GM19372 (cell line): ENCODE data around the gene CKAP2.
"Not testable (repeated sequence)": the region's sequence is repeated elsewhere in the genome, so short reads cannot be mapped to it uniquely, and the experiment has no call there.

Experiments
- ATAC-seq: cut with Tn5 transposase; IDR thresholded peaks from one replicate; pipeline ENCODE4 v1.9.1; 2021; ENCODE audit warnings: mild to moderate bottlenecking, low read depth, moderate library complexity; ENCODE audit not compliant: unreplicated experiment

CKAP2 gene

DNA sequence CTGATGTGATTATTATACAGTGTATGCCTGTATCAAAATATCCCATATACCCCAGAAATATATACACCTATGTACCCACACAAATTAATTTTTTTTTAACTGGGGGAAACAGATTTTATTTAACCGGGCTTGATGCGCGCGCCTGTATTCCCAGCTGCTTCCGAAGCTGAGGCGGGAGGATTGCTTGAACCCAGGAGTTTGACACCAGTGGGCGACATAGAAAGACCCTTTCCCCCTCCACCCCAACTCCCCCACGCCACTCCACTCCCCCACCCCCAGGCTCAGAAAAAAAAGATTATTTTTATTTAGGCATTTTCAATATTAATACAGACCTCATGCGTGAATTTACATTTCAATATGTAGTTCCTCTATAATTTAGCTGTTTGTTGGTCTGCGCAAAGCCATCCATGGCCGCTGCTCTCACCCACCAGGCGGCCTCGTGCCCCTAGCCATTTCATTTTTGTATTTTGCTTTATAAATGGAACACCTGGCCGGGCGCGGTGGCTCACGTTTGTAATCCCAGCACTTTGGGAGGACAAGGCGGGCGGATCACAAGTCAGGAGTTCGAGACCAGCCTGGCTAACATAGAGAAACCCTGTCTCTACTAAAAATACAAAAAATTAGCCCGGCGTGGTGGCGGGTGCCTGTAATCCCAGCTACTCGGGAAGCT, 4.0 kb upstream of the CKAP2 start:
- ATAC-seq, result no peak

- no peak for ATAC-seq
These were observed 2.8 kb upstream of the CKAP2 start for GRCh38 chr13:52452470-52452869.

DNA sequence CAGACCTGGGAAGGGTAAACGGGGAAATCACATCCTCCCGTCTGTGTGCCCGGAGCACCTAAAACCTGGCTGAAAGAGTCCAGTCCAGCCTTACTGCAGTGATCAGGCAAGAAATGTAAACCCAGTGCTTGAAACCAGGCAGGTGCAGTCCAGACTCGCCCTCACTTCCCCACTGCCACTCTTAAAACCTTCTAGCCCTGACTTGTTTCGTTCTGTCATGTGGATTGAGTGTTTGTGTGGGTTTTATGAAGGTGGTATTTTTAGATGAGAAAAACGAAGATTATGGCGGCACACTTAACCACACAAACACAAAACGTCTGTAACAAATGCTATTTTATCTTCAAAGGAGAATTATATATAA, 839 bp upstream of the CKAP2 start:
- peak; percentile 31 for ATAC-seq

DNA sequence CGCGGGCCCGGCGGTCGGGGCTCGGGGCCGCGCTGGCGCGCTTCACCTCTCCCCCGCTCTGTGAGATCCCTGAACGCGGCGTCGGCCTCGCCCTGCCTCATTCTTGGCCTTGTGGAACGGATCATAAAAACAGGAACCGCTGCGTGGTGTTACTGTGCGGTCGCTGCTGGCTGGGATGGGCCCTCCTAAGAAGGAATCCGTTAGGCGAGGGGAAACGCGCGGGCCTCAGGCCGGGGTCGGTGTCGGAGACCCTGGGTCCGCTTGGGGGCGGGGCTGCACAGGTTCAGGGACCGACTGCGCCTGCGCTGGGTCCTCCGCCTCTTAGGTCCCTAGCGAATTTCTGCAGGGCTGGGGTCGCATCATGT, 381 bp downstream of the CKAP2 start:
- ATAC-seq, result peak; percentile 16

- ATAC-seq, result no peak
These were observed 4.4 kb downstream of the CKAP2 start for GRCh38 chr13:52459668-52460067.

DNA sequence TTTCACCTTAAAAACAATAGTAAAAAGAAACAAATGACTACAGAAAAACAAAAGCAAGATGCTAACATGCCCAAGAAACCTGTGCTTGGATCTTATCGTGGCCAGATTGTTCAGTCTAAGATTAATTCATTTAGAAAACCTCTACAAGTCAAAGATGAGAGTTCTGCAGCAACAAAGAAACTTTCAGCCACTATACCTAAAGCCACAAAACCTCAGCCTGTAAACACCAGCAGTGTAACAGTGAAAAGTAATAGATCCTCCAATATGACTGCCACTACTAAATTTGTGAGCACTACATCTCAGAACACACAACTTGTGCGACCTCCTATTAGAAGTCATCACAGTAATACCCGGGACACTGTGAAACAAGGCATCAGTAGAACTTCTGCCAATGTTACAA, 6.0 kb downstream of the CKAP2 start:
- no peak for ATAC-seq

DNA sequence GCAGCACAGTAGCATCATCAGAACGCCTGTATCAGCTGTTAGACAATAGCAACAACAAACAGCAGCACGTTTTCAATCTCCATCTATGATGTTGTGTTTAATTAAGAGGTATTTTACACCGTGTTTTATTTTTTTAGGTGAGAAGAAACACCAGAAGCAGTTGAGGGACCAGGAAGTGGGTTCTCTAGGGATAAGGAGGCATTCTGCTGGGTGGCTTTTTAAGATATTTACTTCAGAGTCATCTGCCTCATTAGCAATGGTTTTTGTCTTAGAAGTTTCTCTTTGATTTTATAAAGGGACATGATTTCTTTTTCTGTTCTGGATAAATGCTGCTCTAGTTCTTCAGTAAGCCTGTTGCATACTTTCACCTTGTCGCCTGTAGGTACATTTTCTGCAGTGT, 8.2 kb downstream of the CKAP2 start:
- ATAC-seq, result no peak

DNA sequence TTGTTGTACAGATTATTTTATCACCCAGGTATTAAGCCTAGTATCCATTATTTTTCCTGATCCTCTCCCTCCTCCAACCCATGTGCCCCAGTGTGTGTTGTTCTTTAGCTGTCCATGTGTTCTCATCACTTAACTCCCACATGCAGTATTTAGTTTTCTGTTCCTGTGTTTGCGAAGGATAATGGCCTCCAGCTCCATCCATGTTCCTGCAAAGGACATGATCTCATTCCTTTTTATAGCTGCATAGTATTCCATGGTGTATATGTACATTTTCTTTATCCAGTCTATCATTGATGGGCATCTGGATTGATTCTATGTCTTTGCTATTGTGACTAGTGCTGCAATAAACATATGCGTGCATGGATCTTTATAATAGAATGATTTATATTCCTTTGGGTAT, 13.2 kb downstream of the CKAP2 start:
- ATAC-seq, result not testable (repeated sequence)

GRCh38 chr13:52480677-52481428, 25.6 kb downstream of the CKAP2 start:
- ATAC-seq, result not testable (repeated sequence)

- ATAC-seq, result not testable (repeated sequence)
These were observed 31.8 kb downstream of the CKAP2 start for GRCh38 chr13:52487078-52487477.

DNA sequence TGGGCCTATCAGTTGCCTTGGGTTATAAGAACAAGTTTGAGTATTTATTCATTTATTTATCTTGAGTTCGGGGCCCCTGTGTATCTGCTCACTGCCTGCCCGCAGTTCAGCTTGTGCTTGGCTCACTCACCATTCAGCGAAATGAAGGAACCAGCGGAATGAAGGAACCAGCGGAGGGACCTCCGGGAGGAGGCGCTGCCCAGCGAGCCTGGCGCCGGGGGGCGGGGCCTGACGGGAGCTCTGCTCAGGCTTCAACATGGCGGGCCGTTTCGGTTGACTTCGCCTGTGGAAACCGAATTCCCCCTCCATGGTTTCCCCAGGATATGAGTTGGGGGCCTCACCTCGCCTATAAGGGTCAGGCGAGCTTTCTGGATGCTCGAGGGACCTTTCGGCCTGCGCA, 33.5 kb downstream of the CKAP2 start:
- not testable (repeated sequence) for ATAC-seq

DNA sequence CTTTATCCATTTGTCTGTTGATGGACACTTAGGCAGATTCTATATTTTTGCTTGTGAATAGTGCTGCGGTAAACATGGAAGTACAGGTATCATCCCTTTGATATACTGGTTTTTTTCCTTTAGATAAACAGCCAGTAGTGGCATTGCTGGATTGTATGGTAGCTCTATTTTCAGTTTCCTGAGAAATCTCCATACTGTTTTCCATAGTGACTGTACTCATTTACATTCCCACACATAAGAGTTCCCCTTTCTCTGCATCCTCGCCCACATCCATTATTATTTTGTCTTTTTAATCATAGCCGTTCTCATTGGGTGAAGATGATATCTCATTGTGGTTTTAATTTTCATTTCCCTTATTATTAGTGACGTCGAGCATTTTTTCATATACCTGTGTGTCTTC, 35.7 kb downstream of the CKAP2 start:
- ATAC-seq, result not testable (repeated sequence)

DNA sequence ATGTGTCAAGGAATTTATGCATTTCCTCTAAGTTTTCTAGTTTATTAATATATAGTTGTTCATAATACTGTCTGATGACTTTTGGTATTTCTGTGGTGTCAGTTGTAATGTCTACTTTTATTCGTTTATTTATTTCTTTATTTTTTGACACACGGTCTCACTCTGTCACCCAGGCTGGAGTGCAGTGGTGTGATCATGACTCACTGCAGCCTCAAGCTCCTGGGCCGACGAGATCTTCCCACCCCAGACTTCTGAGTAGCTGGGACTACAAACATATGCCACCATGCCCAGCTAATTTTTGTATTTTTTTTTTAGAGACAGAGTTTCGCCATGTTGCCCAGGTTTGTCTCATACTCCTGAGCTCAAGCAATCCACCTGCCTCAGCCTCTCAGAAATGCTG, 39.0 kb downstream of the CKAP2 start:
- not testable (repeated sequence) for ATAC-seq

GRCh38 chr13:52497979-52498378, 42.7 kb downstream of the CKAP2 start:
- peak; percentile 71 for ATAC-seq

- not testable (repeated sequence) for ATAC-seq
These were observed 47.0 kb downstream of the CKAP2 start for GRCh38 chr13:52502277-52502676.

DNA sequence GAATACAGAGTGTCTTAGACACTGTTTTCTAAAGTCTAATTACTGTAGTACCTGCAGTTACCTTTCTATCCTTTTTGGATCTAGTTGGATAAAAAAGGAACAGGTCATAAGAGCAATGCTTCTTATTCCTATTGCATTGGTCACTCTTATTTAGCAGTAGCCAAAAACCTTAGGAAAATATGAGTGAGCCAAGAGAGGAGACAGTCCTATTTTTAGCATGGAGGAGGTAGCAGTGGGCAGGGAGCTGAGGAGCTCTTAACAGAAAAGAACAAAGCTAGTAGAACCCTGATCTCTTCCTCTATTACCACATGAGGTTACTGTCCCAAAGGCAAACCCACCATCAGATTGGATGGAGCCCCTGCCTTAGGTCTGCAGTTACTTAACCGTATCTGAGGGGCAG, 50.6 kb downstream of the CKAP2 start:
- not testable (repeated sequence) for ATAC-seq

DNA sequence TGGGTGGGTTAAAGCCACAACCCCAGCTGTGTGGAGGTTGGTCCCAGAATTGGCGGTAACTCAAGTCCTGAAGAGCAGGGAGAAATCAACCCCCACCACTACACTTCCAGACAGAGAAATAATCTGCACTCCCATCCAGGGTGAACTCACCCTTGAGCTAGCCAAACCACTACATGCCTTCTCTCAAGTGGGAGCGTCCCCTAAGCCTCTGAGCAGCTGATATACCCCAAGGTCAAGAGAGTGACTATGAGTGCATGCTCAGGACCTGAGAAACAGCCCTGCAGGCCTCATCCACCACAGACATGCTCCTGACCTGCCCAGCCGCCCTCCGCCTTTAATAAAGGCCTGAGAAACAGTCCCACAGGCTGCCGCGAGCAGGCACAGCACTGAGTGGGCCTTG, 54.3 kb downstream of the CKAP2 start:
- not testable (repeated sequence) for ATAC-seq

DNA sequence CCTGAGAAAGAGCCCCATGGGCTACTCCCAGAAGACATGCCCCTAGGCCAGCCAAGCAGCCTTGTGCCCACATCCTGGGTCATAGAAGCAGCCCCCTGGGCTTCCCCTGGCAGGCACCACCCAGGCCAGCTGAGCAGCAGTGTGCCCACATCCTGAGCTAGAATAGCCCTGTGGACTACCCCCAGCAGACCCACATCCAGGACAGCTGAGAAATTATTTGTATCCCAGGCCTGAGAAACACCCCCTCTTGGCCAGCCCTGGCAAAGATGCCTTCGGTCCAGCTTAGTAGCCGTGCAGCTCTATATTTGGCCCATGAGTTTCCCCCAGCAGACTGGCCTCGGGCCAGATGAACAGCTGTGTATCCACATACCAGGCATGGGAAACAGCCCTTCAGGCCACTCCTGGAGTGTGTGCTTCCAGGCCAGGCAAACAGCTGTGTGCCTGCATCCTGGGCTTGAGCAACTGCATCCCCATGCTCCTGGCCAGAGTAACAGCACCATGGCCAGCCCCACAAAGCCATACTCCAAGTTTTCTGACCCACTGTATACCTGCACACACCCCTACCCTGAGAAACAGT, 55.0 kb downstream of the CKAP2 start:
- ATAC-seq, result not testable (repeated sequence)

DNA sequence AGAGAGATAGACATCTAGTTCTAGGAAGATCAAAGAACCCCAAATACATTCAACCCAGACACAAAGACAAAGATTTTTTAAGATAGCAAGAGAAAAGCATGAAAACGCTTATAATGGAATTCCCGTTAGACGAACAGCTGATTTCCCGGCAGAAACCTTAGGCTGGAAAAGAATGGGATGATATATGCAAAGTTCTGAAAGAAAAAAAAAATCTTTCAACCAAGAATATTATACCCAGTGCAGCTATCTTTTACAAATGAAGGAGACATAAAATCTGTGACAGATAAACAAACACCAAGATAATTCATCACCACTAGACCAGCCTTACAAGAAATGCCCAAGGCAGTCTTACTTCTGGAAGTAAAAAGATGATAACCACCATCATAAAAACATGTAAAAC, 56.3 kb downstream of the CKAP2 start:
- ATAC-seq, result not testable (repeated sequence)

DNA sequence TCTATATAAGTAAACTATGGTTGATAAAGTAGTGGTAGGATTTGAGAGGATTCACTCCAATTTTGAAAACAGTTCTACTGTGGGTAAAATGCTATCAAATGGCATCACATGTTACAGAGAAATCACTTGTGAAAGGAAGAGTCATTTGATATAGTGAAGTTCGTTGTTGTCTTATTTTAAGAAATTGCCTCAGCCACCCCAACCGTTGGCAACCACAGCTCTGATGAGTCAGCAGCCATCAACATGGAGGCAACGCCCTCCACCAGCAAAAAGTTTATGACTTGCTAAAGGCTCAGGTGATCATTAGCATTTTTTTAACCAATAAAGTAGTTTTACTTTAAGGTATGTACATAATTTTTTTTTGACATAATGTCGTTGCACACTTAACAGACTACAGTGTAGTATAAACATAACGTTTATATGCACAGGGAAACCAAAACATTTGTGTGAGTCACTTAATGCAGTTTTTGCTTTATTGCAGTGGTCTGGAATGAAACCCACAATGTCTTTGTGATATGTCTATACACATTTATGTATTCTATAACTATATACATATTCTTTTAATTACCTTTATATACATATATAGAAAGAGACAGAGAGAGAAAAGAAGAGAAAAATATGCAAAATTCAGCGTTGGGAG, 58.8 kb downstream of the CKAP2 start:
- ATAC-seq, result not testable (repeated sequence)

GRCh38 chr13:52523323-52523722, 68.0 kb downstream of the CKAP2 start:
- not testable (repeated sequence) for ATAC-seq
